ENCODE results near the gene ERG28.

The ERG28 gene

GRCh38 chr14:75610834-75611233 lies 49.8 kb downstream of the ERG28 start:
- TF ChIP-seq CREB5 (CRISPR knock-in tag; IDR thresholded peaks at IDR 0.05; ENCODE audit: low read depth) (no peak), PPARA (CRISPR knock-in tag; IDR thresholded peaks at IDR 0.05; ENCODE audit: borderline replicate concordance) (no peak), ISL1 (CRISPR knock-in tag; IDR thresholded peaks at IDR 0.05) (no peak), OSR1 (CRISPR knock-in tag; IDR thresholded peaks at IDR 0.05) (no peak), ESRRG (CRISPR knock-in tag; IDR thresholded peaks at IDR 0.05) (no peak), ZNF70 (CRISPR knock-in tag; IDR thresholded peaks at IDR 0.05) (no peak), ZFP3 (CRISPR knock-in tag; IDR thresholded peaks at IDR 0.05) (no peak), ZNF8 (CRISPR knock-in tag; IDR thresholded peaks at IDR 0.05) (no peak), RARB (CRISPR knock-in tag; IDR thresholded peaks at IDR 0.05) (no peak), BACH2 (CRISPR knock-in tag; IDR thresholded peaks at IDR 0.05; ENCODE audit: borderline replicate concordance) (no peak), TCF4 (CRISPR knock-in tag; IDR thresholded peaks at IDR 0.05; ENCODE audit: borderline replicate concordance) (no peak), CSDC2 (CRISPR knock-in tag; IDR thresholded peaks at IDR 0.05) (no peak), TSHZ2 (CRISPR knock-in tag; IDR thresholded peaks at IDR 0.05) (no peak)
- no peak for ATAC-seq

GRCh38 chr14:75609606-75610475 lies 50.8 kb downstream of the ERG28 start:
- TF ChIP-seq PATZ1 (CRISPR knock-in tag; IDR thresholded peaks at IDR 0.05; ENCODE audit: borderline replicate concordance) (no peak), RARB (CRISPR knock-in tag; IDR thresholded peaks at IDR 0.05) (no peak), TCF4 (CRISPR knock-in tag; IDR thresholded peaks at IDR 0.05; ENCODE audit: borderline replicate concordance) (no peak), ZNF565 (CRISPR knock-in tag; conservative IDR thresholded peaks at IDR 0.05; ENCODE audit: low read depth) (no peak), SNAI2 (CRISPR knock-in tag; IDR thresholded peaks at IDR 0.05) (no peak), ISL1 (CRISPR knock-in tag; IDR thresholded peaks at IDR 0.05) (no peak), BACH2 (CRISPR knock-in tag; IDR thresholded peaks at IDR 0.05; ENCODE audit: borderline replicate concordance) (no peak), ZFP3 (CRISPR knock-in tag; IDR thresholded peaks at IDR 0.05) (no peak), ARNTL (CRISPR knock-in tag; IDR thresholded peaks at IDR 0.05; ENCODE audit: borderline replicate concordance, low read depth) (no peak), ZC3H10 (CRISPR knock-in tag; IDR thresholded peaks at IDR 0.05) (no peak), CREB5 (CRISPR knock-in tag; IDR thresholded peaks at IDR 0.05; ENCODE audit: low read depth) (no peak), GLIS3 (CRISPR knock-in tag; IDR thresholded peaks at IDR 0.05) (no peak)
- no peak for ATAC-seq

GRCh38 chr14:75609116-75609515 lies 51.6 kb downstream of the ERG28 start:
- ATAC-seq: no peak
- TF ChIP-seq CSRNP3 (CRISPR knock-in tag; IDR thresholded peaks at IDR 0.05) (no peak), ISL1 (CRISPR knock-in tag; IDR thresholded peaks at IDR 0.05) (no peak), TCF4 (CRISPR knock-in tag; IDR thresholded peaks at IDR 0.05; ENCODE audit: borderline replicate concordance) (no peak), ZNF565 (CRISPR knock-in tag; conservative IDR thresholded peaks at IDR 0.05; ENCODE audit: low read depth) (no peak), GLIS3 (CRISPR knock-in tag; IDR thresholded peaks at IDR 0.05) (no peak), TSHZ2 (CRISPR knock-in tag; IDR thresholded peaks at IDR 0.05) (no peak), ARNTL (CRISPR knock-in tag; IDR thresholded peaks at IDR 0.05; ENCODE audit: borderline replicate concordance, low read depth) (no peak), PATZ1 (CRISPR knock-in tag; IDR thresholded peaks at IDR 0.05; ENCODE audit: borderline replicate concordance) (no peak), OSR1 (CRISPR knock-in tag; IDR thresholded peaks at IDR 0.05) (no peak), CREB5 (CRISPR knock-in tag; IDR thresholded peaks at IDR 0.05; ENCODE audit: low read depth) (no peak)

All from SK-N-SH treated with all-trans-retinoic acid at 6 μM for 48 hours (cell line).